ENCODE results near the gene OBP2B. TPM values are rescaled to one million over a fixed set of nuclear protein-coding genes. Genes with fewer than 3 reads are reported as not detected.
"Not testable (repeated sequence)": the region's sequence is repeated elsewhere in the genome, so short reads cannot be mapped to it uniquely, and the experiment has no call there.

The OBP2B gene
- total RNA-seq, 1 donor: not detected

GRCh38 chr9:133210202-133210532, 1.1 kb upstream of the OBP2B start:
- TF ChIP-seq CTCF (IDR thresholded peaks at IDR 0.05; ENCODE audit: insufficient read depth, low read depth, low read length): no peak
- no peak overlapping the region for H3K4me3 ChIP-seq (ENCODE audit: low read depth, low read length)
- no peak for DNase-seq (ENCODE audit: low read depth)

GRCh38 chr9:133209327-133210201, 514 bp upstream of the OBP2B start:
- H3K4me3 ChIP-seq (ENCODE audit: low read depth, low read length); DNase-seq (ENCODE audit: low read depth): not testable (repeated sequence)

- not testable (repeated sequence) for H3K4me3 ChIP-seq (ENCODE audit: low read depth, low read length); DNase-seq (ENCODE audit: low read depth)
Measured at GRCh38 chr9:133208171-133208879, 725 bp downstream of the OBP2B start.

- no peak for TF ChIP-seq CTCF (IDR thresholded peaks at IDR 0.05; ENCODE audit: insufficient read depth, low read depth, low read length)
- no peak overlapping the region for H3K4me3 ChIP-seq (ENCODE audit: low read depth, low read length)
- no peak for DNase-seq (ENCODE audit: low read depth)
Measured at GRCh38 chr9:133207540-133208170, 1.4 kb downstream of the OBP2B start.

GRCh38 chr9:133207021-133207531, 2.0 kb downstream of the OBP2B start:
- no peak for TF ChIP-seq CTCF (IDR thresholded peaks at IDR 0.05; ENCODE audit: insufficient read depth, low read depth, low read length)
- DNase-seq (ENCODE audit: low read depth): no peak
- H3K4me3 ChIP-seq (ENCODE audit: low read depth, low read length): no peak overlapping the region

GRCh38 chr9:133205996-133206931, 2.8 kb downstream of the OBP2B start:
- no peak for TF ChIP-seq CTCF (IDR thresholded peaks at IDR 0.05; ENCODE audit: insufficient read depth, low read depth, low read length)
- H3K4me3 ChIP-seq (ENCODE audit: low read depth, low read length): no peak overlapping the region
- DNase-seq (ENCODE audit: low read depth): no peak

- not testable (repeated sequence) for DNase-seq (ENCODE audit: low read depth); H3K4me3 ChIP-seq (ENCODE audit: low read depth, low read length)
Measured at GRCh38 chr9:133205481-133205887, 3.6 kb downstream of the OBP2B start.
